ENCODE data around the gene NOTCH2.

The NOTCH2 gene

GRCh38 chr1:119870917-119871596, 198.4 kb downstream of the NOTCH2 start:
- DNase-seq: peak; percentile 28

GRCh38 chr1:119869995-119870394, 199.5 kb downstream of the NOTCH2 start:
- DNase-seq: no peak

- DNase-seq: no peak
These were observed 201.3 kb downstream of the NOTCH2 start for GRCh38 chr1:119868176-119868575.

- DNase-seq: no peak
These were observed 203.0 kb downstream of the NOTCH2 start for GRCh38 chr1:119866451-119866850.

- DNase-seq: no peak
These were observed 203.8 kb downstream of the NOTCH2 start for GRCh38 chr1:119865627-119866026.

GRCh38 chr1:119862276-119862675, 207.2 kb downstream of the NOTCH2 start:
- no peak for DNase-seq

All from CD4-positive, alpha-beta T cell treated with Interleukin-4 for 4 hours (primary cell).